HG02610 (cell line): ENCODE results near the gene RNU6-9.

Experiments
- ATAC-seq: cut with Tn5 transposase; IDR thresholded peaks from one replicate; pipeline ENCODE4 v1.9.1; 2021; ENCODE audit warnings: mild to moderate bottlenecking, moderate library complexity; ENCODE audit not compliant: unreplicated experiment

The RNU6-9 gene

GRCh38 chr19:896434-896833, 3.1 kb downstream of the RNU6-9 start:
- ATAC-seq = no peak

- no peak for ATAC-seq
These were observed 3.7 kb downstream of the RNU6-9 start for GRCh38 chr19:896999-897398.

- no peak for ATAC-seq
These were observed 4.3 kb downstream of the RNU6-9 start for GRCh38 chr19:897442-898039.

- ATAC-seq = no peak
These were observed 5.4 kb downstream of the RNU6-9 start for GRCh38 chr19:898663-899062.

- ATAC-seq = no peak
These were observed 6.2 kb downstream of the RNU6-9 start for GRCh38 chr19:899336-900042.

GRCh38 chr19:900043-900301, 6.7 kb downstream of the RNU6-9 start:
- ATAC-seq = no peak

- no peak for ATAC-seq
These were observed 7.2 kb downstream of the RNU6-9 start for GRCh38 chr19:900302-901111.

GRCh38 chr19:901216-902092, 8.2 kb downstream of the RNU6-9 start:
- no peak for ATAC-seq

- no peak for ATAC-seq
These were observed 8.7 kb downstream of the RNU6-9 start for GRCh38 chr19:902093-902370.

- no peak for ATAC-seq
These were observed 9.4 kb downstream of the RNU6-9 start for GRCh38 chr19:902446-903226.

- ATAC-seq = no peak
These were observed 10.0 kb downstream of the RNU6-9 start for GRCh38 chr19:903266-903797.

GRCh38 chr19:904545-904944, 11.3 kb downstream of the RNU6-9 start:
- no peak for ATAC-seq

GRCh38 chr19:906480-906879, 13.2 kb downstream of the RNU6-9 start:
- ATAC-seq = no peak

GRCh38 chr19:907183-907853, 14.0 kb downstream of the RNU6-9 start:
- ATAC-seq = peak; percentile 36

GRCh38 chr19:911197-912033, 18.1 kb downstream of the RNU6-9 start:
- ATAC-seq = no peak

GRCh38 chr19:912181-913079, 19.1 kb downstream of the RNU6-9 start:
- ATAC-seq = no peak

- ATAC-seq = peak; percentile 48
These were observed 19.9 kb downstream of the RNU6-9 start, which contains the start of gene R3HDM4 for GRCh38 chr19:913080-913748. Gene R3HDM4 (minus strand): TSS chr19:913219. CDS start chr19:913157, 62 bp downstream.
